A549 (cell line): ENCODE data around the gene PLD4.

ENCODE experiments used
- BCL3 ChIP-seq: fragments of >200 bp; sonication (Bioruptor Twin); formaldehyde crosslinking; IDR thresholded peaks from 3 replicates; pipeline ENCODE4 v1.6.1; 2016
- CTCF ChIP-seq: fragments of >200 bp; sonication (Bioruptor Twin); formaldehyde crosslinking; IDR thresholded peaks from 3 replicates; pipeline ENCODE4 v1.5.1; 2016
- EP300 ChIP-seq, 2 experiments: fragments of >200 bp; sonication (Bioruptor Twin); formaldehyde crosslinking; IDR thresholded peaks; 2 replicates in 1 of 2; 3 replicates in 1 of 2; pipeline ENCODE4 v1.6.1; 2016 to 2017
- ESRRA ChIP-seq: fragments of 150-350 bp; IDR thresholded peaks from 2 replicates; pipeline ENCODE4 v1.6.1; 2014; ENCODE audit warnings: mild to moderate bottlenecking, low read length, borderline replicate concordance
- HOXB13 ChIP-seq: fragments of 250-450 bp; sonication (Bioruptor Pico); IDR thresholded peaks from 2 replicates; pipeline ENCODE4 v1.5.0; 2020; ENCODE audit warnings: low read depth, mild to moderate bottlenecking, moderate library complexity
- MYC ChIP-seq: IDR thresholded peaks from 2 replicates; pipeline ENCODE4 v1.6.1; 2012; ENCODE audit warnings: mild to moderate bottlenecking, inconsistent platforms, low read length, improper control_type of control experiment, borderline replicate concordance
- NPAS2 ChIP-seq: fragments of 250-450 bp; sonication (Bioruptor Pico); IDR thresholded peaks from 2 replicates; pipeline ENCODE4 v1.8.0; 2022; ENCODE audit warnings: mild to moderate bottlenecking, moderate library complexity, borderline replicate concordance
- RARB ChIP-seq: fragments of 250-450 bp; sonication (Bioruptor Pico); IDR thresholded peaks from 2 replicates; pipeline ENCODE4 v1.8.0; 2021; ENCODE audit warnings: mild to moderate bottlenecking, moderate library complexity
- RCOR1 ChIP-seq: fragments of 150-350 bp; IDR thresholded peaks from 2 replicates; pipeline ENCODE4 v1.6.1; 2014; ENCODE audit warnings: antibody characterized with exemption, low read length, low read depth
- USF2 ChIP-seq: fragments of 450-650 bp; IDR thresholded peaks from 2 replicates; pipeline ENCODE4 v1.6.1; 2014; ENCODE audit warnings: antibody characterized with exemption

- TF ChIP-seq MYC (no peak), HOXB13 (CRISPR knock-in tag) (no peak), RARB (no peak), ESRRA (no peak), EP300 (IDR thresholded peaks at IDR 0.05) (no peak), NPAS2 (CRISPR knock-in tag) (no peak), RCOR1 (no peak), CTCF (no peak), USF2 (no peak), BCL3 (no peak)
Measured at GRCh38 chr14:104886690-104887622, 37.7 kb upstream of the PLD4 start.
